Measurements from ENCODE around the gene WNT10A. TPM values are rescaled to one million over a fixed set of nuclear protein-coding genes. Genes with fewer than 3 reads are reported as not detected.

WNT10A gene
- total and polyA plus RNA-seq, 10 of the 15 experiments (the other 5 are each of a cell fraction or from before 2014, with no cell fraction given), result 0.61 to 45.0 (median 6.9) TPM

DNA sequence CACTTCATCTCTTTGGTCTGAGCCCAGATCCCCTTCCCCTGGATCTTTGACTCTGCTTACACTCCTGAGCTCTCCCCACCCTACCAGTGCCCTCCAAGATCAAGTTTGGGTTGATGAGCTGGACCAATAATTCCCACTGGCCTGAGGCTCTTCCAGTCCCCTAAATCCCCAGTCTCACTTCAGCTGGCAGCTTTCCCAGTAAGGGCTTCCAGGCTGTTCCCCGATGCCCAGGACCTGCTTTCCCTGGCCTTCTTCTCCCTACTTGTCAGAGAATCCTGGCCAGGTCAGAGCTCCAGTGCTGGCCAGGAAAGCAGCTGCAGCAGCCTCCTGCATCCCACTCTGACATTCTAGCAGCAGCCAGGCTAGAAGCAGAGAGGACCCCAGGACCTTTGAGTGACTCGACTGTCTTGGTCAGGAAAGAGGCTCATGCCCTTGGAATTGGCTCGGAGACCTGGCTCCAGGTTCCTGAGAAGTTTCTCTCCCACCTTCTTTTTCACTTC is 17.6 kb upstream of the WNT10A start:
- Histone ChIP-seq H3K4me1 (ENCODE audit: control insufficient read depth, insufficient read depth, low read length) (0 out of 2 replicates have a peak, but pooled peaks cover 4% of the 10 kb centered on the region), H3K9me3 (replicated peaks; ENCODE audit: control insufficient read depth, insufficient read depth, low read length) (no peaks in the 10 kb centered on the region), H3K4me3 (no peak overlapping the region), H2AFZ (ENCODE audit: control insufficient read depth, low read depth, low read length) (no peak overlapping the region), H3K27me3 (replicated peaks in 1 of 2; ENCODE audit: control insufficient read depth in 2 of 2, insufficient read depth in 2 of 2, low read length in 1 of 2) (peaks cover 17 to 24% of the 10 kb centered on the region in 2 experiments), H3K79me2 (ENCODE audit: control insufficient read depth, insufficient read depth, low read length) (no peaks in the 10 kb centered on the region), H3K9ac (ENCODE audit: control insufficient read depth, insufficient read depth, low read length) (no peak overlapping the region), H3K27ac (ENCODE audit: control insufficient read depth, insufficient read depth) (no peak overlapping the region), H4K20me1 (ENCODE audit: control insufficient read depth, insufficient read depth) (no peaks in the 10 kb centered on the region), H3K4me2 (ENCODE audit: control insufficient read depth, insufficient read depth) (no peak overlapping the region), H3K36me3 (ENCODE audit: control insufficient read depth in 2 of 2, insufficient read depth in 2 of 2, low read length in 1 of 2) (no peaks in the 10 kb centered on the region)
- ChIA-PET CTCF (interaction anchor here (1.2 to 3.5 kb wide), 5 partner anchors 11 to 296 kb away, joined by 3 to 13 read pairs (median 5); no protein-coding TSS in a partner anchor), POLR2A (interaction anchor here (1.4 kb wide), 1 partner anchor 13 kb away, joined by 4 read pairs; no protein-coding TSS in a partner anchor), RAD21 (ENCODE audit: unreplicated experiment) (interaction anchor here (0.8 to 2.9 kb wide), 3 partner anchors 13 to 133 kb away, joined by 3 to 10 read pairs (median 6); no protein-coding TSS in a partner anchor), SMC1A (ENCODE audit: uncharacterized antibody, unreplicated experiment) (interaction anchor here (1.3 kb wide), 1 partner anchor 14 kb away, joined by 7 read pairs; no protein-coding TSS in a partner anchor)
- FAIRE-seq (no peak), ATAC-seq (no peak), DNase-seq (ENCODE audit: low read depth, low spot score) (no peak)
- intact Hi-C loops (cut with micrococcal nuclease; ENCODE audit: unreplicated experiment), result no loop called here
- WGBS (ENCODE audit: insufficient coverage, insufficient replicate concordance, low lambda C conversion rate, missing lambda C conversion rate), result 25% methylated on average over 3 of the region's 3 CpGs
- in situ Hi-C loops (cut with MboI), result no loop called here
- no TSS peak for BruUV-seq (replicated peaks)
- TF ChIP-seq IRF4 (IDR thresholded peaks at IDR 0.05; ENCODE audit: low read depth, low read length) (no peak), MYC (IDR thresholded peaks at IDR 0.05; ENCODE audit: insufficient read depth, insufficient read length, insufficient replicate concordance, low read length, severe bottlenecking) (no peak), BMI1 (IDR thresholded peaks at IDR 0.05; ENCODE audit: borderline replicate concordance) (no peak), CBFB (IDR thresholded peaks at IDR 0.05; ENCODE audit: low read depth) (no peak), BHLHE40 (IDR thresholded peaks at IDR 0.05; ENCODE audit: borderline replicate concordance in 1 of 2, low read depth in 2 of 2, low read length in 1 of 2) (no peak), HDAC6 (IDR thresholded peaks at IDR 0.05; ENCODE audit: unreplicated experiment) (no peak), MYB (IDR thresholded peaks at IDR 0.05; ENCODE audit: borderline replicate concordance, low read depth, low read length) (no peak), CREB1 (IDR thresholded peaks at IDR 0.05; ENCODE audit: low read depth) (no peak), POLR2A (IDR thresholded peaks at IDR 0.05; ENCODE audit: low read depth, low read length) (no peak), BACH1 (IDR thresholded peaks at IDR 0.05; ENCODE audit: borderline replicate concordance) (no peak)
- TF ChIP-seq, protein P1, sequence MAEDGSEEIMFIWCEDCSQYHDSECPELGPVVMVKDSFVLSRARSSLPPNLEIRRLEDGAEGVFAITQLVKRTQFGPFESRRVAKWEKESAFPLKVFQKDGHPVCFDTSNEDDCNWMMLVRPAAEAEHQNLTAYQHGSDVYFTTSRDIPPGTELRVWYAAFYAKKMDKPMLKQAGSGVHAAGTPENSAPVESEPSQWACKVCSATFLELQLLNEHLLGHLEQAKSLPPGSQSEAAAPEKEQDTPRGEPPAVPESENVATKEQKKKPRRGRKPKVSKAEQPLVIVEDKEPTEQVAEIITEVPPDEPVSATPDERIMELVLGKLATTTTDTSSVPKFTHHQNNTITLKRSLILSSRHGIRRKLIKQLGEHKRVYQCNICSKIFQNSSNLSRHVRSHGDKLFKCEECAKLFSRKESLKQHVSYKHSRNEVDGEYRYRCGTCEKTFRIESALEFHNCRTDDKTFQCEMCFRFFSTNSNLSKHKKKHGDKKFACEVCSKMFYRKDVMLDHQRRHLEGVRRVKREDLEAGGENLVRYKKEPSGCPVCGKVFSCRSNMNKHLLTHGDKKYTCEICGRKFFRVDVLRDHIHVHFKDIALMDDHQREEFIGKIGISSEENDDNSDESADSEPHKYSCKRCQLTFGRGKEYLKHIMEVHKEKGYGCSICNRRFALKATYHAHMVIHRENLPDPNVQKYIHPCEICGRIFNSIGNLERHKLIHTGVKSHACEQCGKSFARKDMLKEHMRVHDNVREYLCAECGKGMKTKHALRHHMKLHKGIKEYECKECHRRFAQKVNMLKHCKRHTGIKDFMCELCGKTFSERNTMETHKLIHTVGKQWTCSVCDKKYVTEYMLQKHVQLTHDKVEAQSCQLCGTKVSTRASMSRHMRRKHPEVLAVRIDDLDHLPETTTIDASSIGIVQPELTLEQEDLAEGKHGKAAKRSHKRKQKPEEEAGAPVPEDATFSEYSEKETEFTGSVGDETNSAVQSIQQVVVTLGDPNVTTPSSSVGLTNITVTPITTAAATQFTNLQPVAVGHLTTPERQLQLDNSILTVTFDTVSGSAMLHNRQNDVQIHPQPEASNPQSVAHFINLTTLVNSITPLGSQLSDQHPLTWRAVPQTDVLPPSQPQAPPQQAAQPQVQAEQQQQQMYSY (CRISPR knock-in tag; IDR thresholded peaks at IDR 0.05), result no peak
- TF ChIP-seq, protein P2, sequence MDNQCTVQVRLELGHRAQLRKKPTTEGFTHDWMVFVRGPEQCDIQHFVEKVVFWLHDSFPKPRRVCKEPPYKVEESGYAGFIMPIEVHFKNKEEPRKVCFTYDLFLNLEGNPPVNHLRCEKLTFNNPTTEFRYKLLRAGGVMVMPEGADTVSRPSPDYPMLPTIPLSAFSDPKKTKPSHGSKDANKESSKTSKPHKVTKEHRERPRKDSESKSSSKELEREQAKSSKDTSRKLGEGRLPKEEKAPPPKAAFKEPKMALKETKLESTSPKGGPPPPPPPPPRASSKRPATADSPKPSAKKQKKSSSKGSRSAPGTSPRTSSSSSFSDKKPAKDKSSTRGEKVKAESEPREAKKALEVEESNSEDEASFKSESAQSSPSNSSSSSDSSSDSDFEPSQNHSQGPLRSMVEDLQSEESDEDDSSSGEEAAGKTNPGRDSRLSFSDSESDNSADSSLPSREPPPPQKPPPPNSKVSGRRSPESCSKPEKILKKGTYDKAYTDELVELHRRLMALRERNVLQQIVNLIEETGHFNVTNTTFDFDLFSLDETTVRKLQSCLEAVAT (IDR thresholded peaks at IDR 0.05), result no peak
- TF ChIP-seq, protein P3, sequence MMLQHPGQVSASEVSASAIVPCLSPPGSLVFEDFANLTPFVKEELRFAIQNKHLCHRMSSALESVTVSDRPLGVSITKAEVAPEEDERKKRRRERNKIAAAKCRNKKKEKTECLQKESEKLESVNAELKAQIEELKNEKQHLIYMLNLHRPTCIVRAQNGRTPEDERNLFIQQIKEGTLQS (IDR thresholded peaks at IDR 0.05; ENCODE audit: borderline replicate concordance, extremely low read depth, low read depth, low read length), result no peak
- TF ChIP-seq, protein P4, sequence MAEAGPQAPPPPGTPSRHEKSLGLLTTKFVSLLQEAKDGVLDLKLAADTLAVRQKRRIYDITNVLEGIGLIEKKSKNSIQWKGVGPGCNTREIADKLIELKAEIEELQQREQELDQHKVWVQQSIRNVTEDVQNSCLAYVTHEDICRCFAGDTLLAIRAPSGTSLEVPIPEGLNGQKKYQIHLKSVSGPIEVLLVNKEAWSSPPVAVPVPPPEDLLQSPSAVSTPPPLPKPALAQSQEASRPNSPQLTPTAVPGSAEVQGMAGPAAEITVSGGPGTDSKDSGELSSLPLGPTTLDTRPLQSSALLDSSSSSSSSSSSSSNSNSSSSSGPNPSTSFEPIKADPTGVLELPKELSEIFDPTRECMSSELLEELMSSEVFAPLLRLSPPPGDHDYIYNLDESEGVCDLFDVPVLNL (IDR thresholded peaks at IDR 0.05; ENCODE audit: low read depth, low read length), result no peak

Data from GM12878 (cell line).